Smooth muscle cell of the brain vasculature (primary cell): ENCODE measurements around the gene ALX3.
"Not testable (repeated sequence)": the region's sequence is repeated elsewhere in the genome, so short reads cannot be mapped to it uniquely, and the experiment has no call there.

Experiments
- DNase-seq: peaks from one replicate; pipeline ENCODE4 v3.0.0-alpha.2; 2012; ENCODE audit warnings: low read depth, low spot score

ALX3 gene

DNA sequence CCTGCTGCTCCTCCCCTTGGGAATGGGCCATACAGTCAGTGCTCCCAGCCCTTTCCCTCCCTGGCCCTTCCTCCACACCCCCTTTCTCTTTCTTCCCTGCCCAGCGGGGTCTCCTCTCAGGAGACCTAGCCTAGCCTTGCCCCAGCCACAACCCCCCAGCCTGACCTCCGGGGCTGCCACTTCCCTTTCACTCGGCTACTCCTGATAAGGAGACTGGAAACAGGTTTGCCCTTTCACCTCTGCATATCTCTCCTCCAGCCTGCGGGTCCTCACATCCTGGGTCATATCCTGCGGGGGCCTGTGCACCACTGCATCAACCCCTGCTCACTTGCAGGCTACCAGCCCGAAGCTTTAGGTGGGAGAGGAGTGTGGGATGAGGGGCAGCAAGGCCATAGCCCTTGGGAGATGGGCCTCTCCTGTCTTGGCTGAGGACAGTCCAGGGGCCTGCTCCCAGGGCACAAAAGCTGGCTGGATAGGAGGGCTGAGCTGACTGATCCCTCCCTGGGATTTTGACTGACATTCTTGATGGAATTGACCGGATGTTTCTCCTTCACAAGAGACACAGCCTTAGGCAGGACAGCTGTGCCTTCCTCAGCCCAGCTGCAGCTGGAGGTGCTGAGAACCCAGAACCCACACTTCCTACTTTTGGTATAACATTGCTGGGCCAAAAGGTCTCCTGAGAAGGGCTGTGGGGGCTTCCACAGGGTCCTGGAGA lies 19.2 kb upstream of the ALX3 start:
- no peak for DNase-seq

GRCh38 chr1:110088739-110089316 lies 18.4 kb upstream of the ALX3 start:
- no peak for DNase-seq

DNA sequence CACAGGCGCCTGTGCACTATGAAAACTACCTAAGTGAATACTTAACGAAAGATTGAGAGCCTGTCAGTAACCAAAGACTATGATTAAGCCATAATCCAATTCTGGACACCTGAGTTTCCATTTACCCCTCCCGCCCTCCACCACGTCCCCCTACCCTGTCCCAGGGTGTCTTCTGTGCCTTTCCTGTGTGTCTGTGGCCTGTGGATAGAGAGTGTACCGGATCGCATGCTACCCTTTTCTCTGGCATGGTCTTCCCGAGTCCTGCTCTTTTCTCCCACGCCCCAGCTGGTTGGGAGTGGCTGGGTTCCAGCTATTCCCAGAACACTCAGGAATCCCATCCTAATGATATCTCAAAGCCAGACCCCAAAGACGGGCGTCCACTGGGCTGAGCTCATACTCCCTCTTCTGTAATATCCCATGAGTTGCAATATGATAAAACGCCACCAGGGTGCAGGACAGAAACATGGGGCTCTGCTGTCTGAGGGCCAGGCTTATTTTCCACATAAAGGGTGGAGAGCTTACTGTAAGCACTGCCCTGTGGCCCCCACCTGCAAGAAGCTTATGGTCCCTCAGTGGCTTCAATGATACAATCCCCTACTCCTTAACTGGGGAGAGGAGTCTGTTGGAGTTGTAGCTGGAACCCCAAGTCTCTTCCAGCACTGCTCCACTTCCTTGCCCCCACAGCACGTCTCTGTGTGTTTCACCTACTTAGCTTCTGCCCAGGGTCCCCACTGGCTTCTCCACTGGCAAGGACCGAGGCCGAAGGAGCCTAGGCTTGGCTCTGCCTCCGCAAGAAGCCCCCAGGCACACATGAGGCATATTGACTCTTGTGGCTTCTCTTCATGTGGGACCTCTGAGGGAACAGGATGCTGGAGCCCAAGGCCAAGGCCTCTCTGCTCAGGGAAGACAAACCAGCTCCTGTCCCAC lies 17.6 kb upstream of the ALX3 start:
- DNase-seq, result no peak

DNA sequence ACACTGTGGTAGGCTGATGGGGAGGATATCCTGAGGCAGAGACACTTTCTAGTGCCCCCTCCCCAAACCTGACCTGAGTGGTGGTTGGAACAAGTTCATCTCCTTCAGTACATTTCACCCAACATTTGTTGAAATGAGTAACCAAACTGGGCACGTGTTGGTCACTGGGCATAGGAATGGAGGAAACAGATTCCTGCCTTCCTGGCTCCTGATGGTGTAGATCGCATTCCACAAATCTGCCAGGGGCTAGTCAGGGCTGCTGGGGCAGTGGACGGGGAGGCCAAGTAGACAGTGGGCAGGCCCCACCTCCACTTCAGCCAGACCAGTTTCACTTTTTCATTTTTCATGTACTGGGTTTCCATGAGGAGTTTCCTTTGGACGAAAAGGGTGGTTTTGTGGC lies 16.5 kb upstream of the ALX3 start:
- DNase-seq, result no peak

DNA sequence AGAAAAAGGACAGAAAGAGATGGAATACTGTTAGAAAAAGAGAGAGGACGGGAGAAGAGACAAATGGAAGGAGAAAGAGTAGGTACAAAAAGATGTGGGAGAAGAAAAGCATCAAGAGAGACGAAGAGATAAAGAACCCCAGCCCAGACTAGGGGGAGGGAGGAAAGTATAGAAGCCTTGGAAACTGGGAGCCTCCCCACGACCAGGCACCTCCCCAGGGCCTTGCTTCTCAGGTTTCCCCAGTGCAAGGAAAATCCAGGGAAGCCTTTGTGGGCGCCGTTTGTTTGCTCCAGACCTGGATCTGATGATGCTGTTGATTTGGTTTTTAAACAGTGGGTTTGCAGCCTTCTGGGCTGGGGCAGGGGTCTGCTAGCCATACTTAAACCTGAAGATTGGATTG lies 15.2 kb upstream of the ALX3 start:
- DNase-seq, result no peak

GRCh38 chr1:110084227-110085078 lies 14.0 kb upstream of the ALX3 start:
- no peak for DNase-seq

DNA sequence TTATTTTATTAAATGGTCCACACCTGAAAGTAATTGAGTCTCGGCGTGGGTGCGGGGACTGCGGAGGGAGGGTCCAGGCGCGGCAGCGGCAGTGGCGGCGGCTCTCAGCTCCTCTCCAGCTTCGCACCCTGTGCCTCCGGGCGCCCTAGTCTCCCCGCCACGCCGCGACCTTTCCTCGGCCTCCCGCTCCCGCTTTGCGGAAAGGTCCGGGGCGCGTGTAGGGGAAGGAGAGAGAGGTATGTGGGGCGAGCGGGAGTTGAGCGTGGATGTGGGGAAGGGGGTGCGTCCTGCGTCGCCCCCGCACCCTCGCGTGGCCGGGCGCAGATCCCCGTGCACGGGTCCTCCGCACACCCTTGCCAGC lies 13.4 kb upstream of the ALX3 start:
- DNase-seq, result no peak

DNA sequence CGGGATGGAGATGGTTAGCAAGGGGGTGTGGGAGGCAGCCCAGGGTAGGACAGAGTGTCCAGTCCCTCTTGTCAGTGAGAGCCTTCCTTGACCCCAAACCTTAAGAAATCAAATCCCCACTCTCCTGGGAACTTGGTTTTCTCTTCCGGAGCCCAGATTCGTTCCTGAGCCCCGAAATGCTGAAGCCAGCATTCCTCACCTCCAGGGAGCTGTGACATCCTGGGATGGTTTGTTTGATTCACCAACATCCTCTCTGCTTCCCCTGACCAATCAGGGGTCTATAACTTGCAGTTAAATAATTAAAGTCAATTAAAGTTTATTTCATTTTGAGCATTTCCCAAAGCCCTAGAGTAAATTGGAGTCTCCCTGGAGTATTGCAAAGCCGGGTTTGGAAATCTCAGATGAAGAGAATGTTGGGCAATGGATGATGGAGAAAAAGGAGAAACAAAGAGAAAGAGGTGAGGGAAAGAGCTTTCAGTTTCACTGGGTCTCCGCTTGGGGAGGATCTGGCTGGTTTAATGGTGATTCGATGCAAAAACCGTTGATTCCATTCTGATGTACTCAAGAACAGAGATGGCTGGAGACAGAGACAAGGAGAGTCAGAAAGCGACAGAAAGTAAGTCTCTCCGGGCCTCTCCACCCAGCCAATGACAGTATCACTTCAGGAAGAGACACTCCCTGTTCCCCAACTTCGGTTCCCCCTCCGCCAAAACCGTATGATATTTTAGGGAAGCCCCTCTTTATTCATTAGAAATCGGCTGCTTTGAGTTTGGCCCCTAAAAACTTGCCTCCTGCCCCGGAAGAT lies 12.8 kb upstream of the ALX3 start:
- DNase-seq, result no peak

GRCh38 chr1:110082477-110082876 lies 12.0 kb upstream of the ALX3 start:
- DNase-seq, result no peak

DNA sequence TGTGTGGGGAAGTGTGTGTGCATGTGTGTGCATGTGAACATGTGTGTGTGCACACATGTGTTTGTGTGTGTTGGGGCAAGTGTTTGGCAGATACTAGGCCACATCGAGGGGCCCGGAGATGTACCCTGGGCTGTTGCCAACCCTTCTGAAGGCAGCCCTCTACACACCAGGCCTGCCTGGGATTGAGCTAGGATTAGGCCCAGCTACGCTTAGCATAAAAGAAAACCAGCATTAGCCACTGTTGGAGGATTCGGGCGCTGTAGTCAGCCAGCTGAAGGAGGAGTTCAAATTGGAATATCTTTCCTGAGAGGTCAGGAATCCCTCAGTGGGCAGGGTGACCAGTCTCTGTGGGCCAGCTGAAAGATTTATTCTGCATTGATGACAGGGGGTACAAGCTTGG lies 10.6 kb upstream of the ALX3 start:
- DNase-seq, result no peak

DNA sequence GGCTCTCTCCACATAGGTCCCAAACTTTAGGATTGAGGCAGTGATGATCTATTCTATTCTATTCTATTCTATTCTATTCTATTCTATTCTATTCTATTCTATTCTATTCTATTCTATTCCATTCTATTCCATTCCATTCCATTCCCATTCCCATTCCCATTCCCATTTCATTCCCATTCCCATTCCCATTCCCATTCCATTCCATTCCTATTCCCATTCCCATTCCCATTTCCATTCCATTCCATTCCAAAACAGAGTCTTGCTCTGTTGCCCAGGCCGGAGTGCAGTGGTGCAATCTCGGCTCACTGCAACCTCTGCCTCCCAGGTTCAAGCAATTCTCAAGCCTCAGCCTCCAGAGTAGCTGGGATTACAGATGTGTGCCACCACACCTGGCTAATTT lies 9.5 kb upstream of the ALX3 start:
- DNase-seq, result not testable (repeated sequence)

DNA sequence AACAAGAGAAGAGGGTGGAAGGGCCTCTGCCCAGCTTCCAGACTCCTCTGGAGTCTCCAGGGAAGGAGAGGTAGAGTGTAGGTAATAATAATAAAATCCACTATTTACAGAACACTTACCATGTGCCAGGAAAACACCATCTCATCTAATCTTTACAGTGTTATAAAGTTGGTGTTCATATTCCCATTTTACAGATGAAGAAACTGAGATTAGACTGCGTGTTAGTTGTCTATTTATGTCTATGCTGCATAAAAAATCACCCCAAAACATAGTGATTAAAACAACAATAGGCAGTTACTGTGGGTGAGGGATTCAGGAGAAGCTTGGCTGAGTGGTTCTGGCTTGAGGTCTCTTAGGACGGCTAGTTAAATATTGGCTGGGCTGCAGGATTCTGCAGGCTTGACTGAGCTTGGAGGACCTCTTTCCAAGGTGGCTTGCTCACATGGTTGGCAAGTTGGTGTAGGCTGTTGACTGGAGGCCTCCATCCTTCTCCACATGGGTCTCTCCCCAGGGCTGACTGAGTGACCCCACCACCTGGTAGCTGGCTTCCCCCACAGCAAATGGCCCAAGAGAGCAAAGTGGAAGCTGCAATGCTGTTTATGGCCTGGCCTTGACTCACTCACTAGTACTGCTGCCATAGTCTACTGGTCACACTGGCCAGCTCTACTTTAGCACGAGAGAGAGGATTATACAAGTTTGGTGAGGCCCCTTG lies 6.5 kb upstream of the ALX3 start:
- no peak for DNase-seq

DNA sequence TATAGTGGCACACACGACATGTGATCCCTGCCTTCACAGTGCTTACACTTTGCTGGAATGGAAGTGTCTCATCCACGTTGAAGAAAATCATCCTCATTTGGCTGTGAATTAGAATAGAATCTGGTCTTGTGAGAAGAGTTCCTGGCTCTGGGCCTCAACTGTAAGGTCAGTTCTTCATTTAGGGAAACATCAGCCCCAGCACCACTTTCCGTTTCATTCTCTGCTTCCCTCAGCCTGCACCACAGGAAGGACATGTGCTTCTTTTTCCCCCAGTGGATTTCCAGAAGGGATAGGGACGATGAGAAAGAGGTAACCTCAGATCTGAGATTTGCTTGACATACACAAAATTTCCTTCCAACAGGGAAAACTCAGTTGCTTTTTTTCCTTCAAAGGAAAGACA lies 3.7 kb upstream of the ALX3 start:
- no peak for DNase-seq

- no peak for DNase-seq
Observed at GRCh38 chr1:110070282-110070669, 196 bp downstream of the ALX3 start.

- no peak for DNase-seq
Observed at GRCh38 chr1:110069404-110070281, 829 bp downstream of the ALX3 start.

GRCh38 chr1:110068646-110069403 lies 1.6 kb downstream of the ALX3 start:
- DNase-seq, result no peak

- DNase-seq, result no peak
Observed at GRCh38 chr1:110067893-110068645, 2.4 kb downstream of the ALX3 start.

GRCh38 chr1:110067479-110067892 lies 3.0 kb downstream of the ALX3 start:
- DNase-seq, result no peak
